ENCODE measurements around the gene GFY.

The GFY gene

GRCh38 chr19:49408816-49409440, 16.3 kb upstream of the GFY start:
- no peak for DNase-seq

GRCh38 chr19:49409441-49410029, 15.7 kb upstream of the GFY start:
- peak; percentile 40 for DNase-seq

GRCh38 chr19:49411681-49412326, 13.4 kb upstream of the GFY start:
- no peak for DNase-seq

GRCh38 chr19:49413348-49413747, 11.8 kb upstream of the GFY start:
- no peak for DNase-seq

GRCh38 chr19:49414256-49414655, 10.9 kb upstream of the GFY start:
- no peak for DNase-seq

- no peak for DNase-seq
Observed at GRCh38 chr19:49415102-49415809, 9.9 kb upstream of the GFY start.

- no peak for DNase-seq
Observed at GRCh38 chr19:49415810-49416200, 9.4 kb upstream of the GFY start.

GRCh38 chr19:49417088-49417487, 8.1 kb upstream of the GFY start:
- no peak for DNase-seq

GRCh38 chr19:49418511-49418910, 6.7 kb upstream of the GFY start:
- DNase-seq, result no peak

GRCh38 chr19:49419173-49419572, 6.0 kb upstream of the GFY start:
- no peak for DNase-seq

GRCh38 chr19:49420227-49420626, 5.0 kb upstream of the GFY start:
- DNase-seq, result no peak

GRCh38 chr19:49421039-49421877, 3.9 kb upstream of the GFY start:
- DNase-seq, result peak; percentile 46

GRCh38 chr19:49421878-49422202, 3.3 kb upstream of the GFY start:
- no peak for DNase-seq

- DNase-seq, result peak; percentile 59
Observed at GRCh38 chr19:49422407-49423070, 2.6 kb upstream of the GFY start.

- DNase-seq, result no peak
Observed at GRCh38 chr19:49423071-49423984, 1.9 kb upstream of the GFY start, which contains the start of gene PTH2. Gene PTH2, minus strand, starts transcription at chr19:49423441. Its CDS starts 102 bp downstream, at chr19:49423339.

GRCh38 chr19:49423985-49424303, 1.2 kb upstream of the GFY start:
- peak; percentile 52 for DNase-seq

GRCh38 chr19:49425922-49426592, 869 bp downstream of the GFY start:
- no peak for DNase-seq

- DNase-seq, result no peak
Observed at GRCh38 chr19:49427339-49427738, 2.2 kb downstream of the GFY start.

- peak; percentile 31 for DNase-seq
Observed at GRCh38 chr19:49427855-49428546, 2.8 kb downstream of the GFY start.
